ENCODE results near the gene ENPP6. TPM values are rescaled to one million over a fixed set of nuclear protein-coding genes. Genes with fewer than 3 reads are reported as not detected.

The ENPP6 gene
- total RNA-seq, 1 donor from 2014 or later = not detected

GRCh38 chr4:184177271-184177670 is 40.4 kb downstream of the ENPP6 start:
- no peak for TF ChIP-seq CTCF (conservative IDR thresholded peaks at IDR 0.05; ENCODE audit: low read depth, low read length)
- no peak overlapping the region for H3K4me3 ChIP-seq (ENCODE audit: low read depth, low read length)
- no peak for DNase-seq (ENCODE audit: low read depth)

- no peak for DNase-seq (ENCODE audit: low read depth)
- H3K4me3 ChIP-seq (ENCODE audit: low read depth, low read length) = no peak overlapping the region
- TF ChIP-seq CTCF (conservative IDR thresholded peaks at IDR 0.05; ENCODE audit: low read depth, low read length) = no peak
Observed at GRCh38 chr4:184174571-184175488, 42.8 kb downstream of the ENPP6 start.

- no peak for DNase-seq (ENCODE audit: low read depth)
- no peak for TF ChIP-seq CTCF (conservative IDR thresholded peaks at IDR 0.05; ENCODE audit: low read depth, low read length)
- no peak overlapping the region for H3K4me3 ChIP-seq (ENCODE audit: low read depth, low read length)
Observed at GRCh38 chr4:184171011-184171410, 46.7 kb downstream of the ENPP6 start.

- DNase-seq (ENCODE audit: low read depth) = no peak
- no peak for TF ChIP-seq CTCF (conservative IDR thresholded peaks at IDR 0.05; ENCODE audit: low read depth, low read length)
- no peak overlapping the region for H3K4me3 ChIP-seq (ENCODE audit: low read depth, low read length)
Observed at GRCh38 chr4:184169225-184169867, 48.3 kb downstream of the ENPP6 start.

- no peak overlapping the region for H3K4me3 ChIP-seq (ENCODE audit: low read depth, low read length)
- DNase-seq (ENCODE audit: low read depth) = no peak
- peak; percentile 90 for TF ChIP-seq CTCF (conservative IDR thresholded peaks at IDR 0.05; ENCODE audit: low read depth, low read length)
Observed at GRCh38 chr4:184168406-184169019, 49.2 kb downstream of the ENPP6 start.

GRCh38 chr4:184167576-184167975 is 50.1 kb downstream of the ENPP6 start:
- DNase-seq (ENCODE audit: low read depth) = no peak
- no peak for TF ChIP-seq CTCF (conservative IDR thresholded peaks at IDR 0.05; ENCODE audit: low read depth, low read length)
- H3K4me3 ChIP-seq (ENCODE audit: low read depth, low read length) = no peak overlapping the region

All from epithelial cell of proximal tubule (primary cell).